HG02970 (cell line): ENCODE measurements around the gene AKAP9.
A peak's percentile ranks its signal among the peaks of the same experiment; 100 is the strongest.
"Not testable (repeated sequence)": the region's sequence is repeated elsewhere in the genome, so short reads cannot be mapped to it uniquely, and the experiment has no call there.

Source experiments
- ATAC-seq: cut with Tn5 transposase; IDR thresholded peaks from one replicate; pipeline ENCODE4 v1.9.1; 2021; ENCODE audit warnings: mild to moderate bottlenecking, moderate library complexity, moderate number of reproducible peaks; ENCODE audit not compliant: unreplicated experiment, low FRiP score

The AKAP9 gene

DNA sequence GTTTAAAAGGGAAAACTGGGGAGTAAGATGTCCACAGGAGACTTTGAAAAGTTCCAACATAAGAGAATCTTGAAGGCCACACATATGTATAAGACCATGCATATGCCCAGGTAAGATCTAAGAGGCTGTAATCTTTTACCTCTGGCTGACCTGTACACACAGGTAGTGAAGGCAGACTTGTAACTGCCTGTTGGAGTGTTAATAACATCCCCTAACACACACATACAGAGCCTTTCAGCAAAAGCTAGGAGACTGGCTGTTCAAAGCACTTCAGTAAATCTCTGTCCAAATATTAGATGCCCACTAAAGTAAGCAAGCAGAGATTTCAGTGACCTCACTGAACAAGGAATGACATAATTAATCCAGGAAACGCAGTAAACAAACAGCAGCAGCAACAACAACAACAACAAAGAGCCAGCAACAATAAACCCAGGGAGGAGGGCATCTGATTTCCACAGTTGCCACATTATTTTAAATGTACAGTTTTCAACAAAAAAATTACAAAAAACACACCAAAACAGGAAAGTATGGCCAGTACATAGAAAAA is 178.6 kb downstream of the AKAP9 start:
- no peak for ATAC-seq

GRCh38 chr7:92121681-92122080 is 181.0 kb downstream of the AKAP9 start:
- no peak for ATAC-seq

DNA sequence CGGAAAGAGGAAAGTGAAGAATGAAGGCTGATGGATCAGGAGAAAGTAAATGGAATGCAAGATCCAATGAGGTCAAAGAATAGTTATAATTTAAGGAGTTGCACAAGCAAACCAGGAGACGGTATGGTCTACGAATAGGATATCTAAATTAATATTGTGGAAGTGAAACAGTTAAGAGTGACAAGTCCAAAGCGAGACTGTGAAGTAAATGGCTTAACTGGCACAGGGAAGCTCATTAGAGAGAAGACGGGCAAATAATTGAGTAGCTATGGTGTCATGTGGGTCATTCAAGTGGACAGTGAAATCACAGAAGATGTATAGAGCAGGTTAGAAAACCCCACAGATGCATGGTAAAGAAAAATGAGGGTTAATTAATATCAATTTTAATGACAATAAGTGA is 190.4 kb downstream of the AKAP9 start:
- no peak for ATAC-seq

- no peak for ATAC-seq
Measured at GRCh38 chr7:92131764-92132330, 191.2 kb downstream of the AKAP9 start.

- no peak for ATAC-seq
Measured at GRCh38 chr7:92133133-92133736, 192.6 kb downstream of the AKAP9 start.

DNA sequence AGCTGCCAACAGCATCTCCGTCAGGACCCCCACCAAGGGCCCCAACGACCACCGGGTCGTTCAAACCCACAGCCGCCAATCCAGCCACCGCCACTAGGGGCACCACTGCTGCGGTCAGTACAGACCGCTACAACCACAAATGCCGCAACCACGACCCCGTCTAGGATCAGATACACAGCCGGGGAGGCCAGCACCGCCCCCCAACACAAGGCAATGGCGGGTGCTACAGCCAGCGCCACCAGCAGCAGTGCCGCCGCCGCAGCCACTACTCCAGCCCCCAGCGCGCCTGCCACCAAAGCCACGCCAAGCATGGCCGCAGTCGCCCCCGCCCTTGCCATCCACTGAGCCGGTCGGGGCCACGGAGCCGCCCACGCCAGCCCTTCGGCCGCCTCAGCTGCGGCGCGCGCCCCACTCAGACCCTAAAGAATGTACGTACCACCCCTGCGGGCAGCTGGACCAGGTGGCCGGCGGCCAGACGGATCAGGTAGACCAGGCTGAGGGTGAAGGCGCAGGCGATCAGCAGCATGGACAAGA is 193.1 kb downstream of the AKAP9 start:
- peak; percentile 34 for ATAC-seq

DNA sequence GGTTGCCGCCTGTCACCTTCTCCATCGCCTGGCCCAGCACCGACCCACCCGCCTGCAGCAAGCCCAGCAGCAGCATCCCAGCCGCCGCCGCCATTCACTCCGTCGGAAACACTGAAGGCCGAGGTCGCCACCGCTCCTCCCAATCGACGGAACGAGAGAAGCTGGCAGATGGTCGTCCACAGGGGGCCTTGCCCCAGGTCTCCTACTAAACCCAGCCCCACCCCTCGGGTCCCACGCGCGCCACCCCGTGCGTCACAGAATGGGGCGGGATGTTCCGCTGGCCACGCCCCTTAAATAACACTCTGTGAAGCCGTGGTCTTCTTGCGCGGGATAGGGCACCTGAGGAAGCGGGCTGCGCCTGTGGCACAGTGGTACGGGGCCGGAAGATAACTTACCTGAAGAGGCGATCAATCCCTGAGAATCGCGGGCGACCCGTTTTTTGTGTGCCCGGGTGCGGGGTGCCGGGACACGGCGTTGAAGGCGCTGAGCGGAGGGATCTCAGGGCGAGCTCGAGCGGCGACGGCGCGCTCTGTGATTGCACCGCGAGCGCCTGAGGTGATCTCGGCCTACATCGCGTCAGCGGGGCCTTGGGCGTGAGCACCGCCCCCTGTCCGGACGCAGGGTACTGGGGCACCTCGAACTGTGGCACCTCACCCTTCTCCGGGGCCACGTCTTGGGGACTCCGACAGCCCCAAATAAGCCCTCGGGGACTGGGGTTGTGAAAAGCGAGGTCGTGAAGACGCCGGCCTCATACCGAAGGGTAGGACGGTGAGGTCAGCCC is 193.8 kb downstream of the AKAP9 start, which contains the start of gene CYP51A1:
CYP51A1 (minus strand) TSS at position 207 of the 781 bp plus-strand sequence; CDS start at position 94, 113 bp downstream.
- peak; percentile 84 for ATAC-seq

DNA sequence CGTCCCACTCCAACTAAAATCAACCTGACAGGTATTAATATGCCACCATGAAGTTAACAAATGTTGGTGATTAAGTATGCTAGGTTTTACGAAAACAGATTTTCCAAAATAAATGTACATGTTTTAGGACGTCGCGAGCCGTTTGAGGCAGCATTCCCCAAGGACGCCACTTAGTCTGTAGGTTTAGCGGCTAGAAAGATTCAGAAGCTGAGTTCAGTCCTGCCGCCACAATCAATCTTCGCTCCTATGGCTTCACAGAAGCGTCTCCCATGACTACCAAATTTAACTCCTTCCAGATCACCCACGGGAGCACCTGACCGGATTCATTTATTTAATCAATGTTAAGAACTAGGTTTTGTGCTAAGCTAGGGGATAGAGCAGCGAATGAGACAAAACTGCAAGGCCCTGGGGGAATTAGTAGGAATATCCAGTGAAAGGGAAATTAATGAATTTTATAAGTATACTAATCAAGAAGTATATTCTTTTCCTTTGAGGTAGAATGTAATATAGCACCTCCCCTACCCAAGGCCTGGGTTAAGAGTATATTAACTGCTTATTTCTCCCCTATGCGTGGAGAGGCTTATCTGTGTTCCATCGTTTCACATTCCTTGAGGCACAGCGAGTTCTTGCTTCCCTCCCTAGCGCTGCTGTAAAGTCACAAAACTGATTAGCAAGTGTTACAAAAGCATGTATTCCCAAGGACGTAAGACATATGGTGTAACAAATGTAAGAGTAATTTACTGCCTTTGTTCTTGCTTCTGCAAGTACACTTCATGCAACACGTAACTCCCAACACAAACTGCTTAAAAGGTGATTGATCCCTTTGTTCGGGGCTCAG is 194.6 kb downstream of the AKAP9 start:
- ATAC-seq = no peak

- no peak for ATAC-seq
Measured at GRCh38 chr7:92137557-92137956, 196.9 kb downstream of the AKAP9 start.

DNA sequence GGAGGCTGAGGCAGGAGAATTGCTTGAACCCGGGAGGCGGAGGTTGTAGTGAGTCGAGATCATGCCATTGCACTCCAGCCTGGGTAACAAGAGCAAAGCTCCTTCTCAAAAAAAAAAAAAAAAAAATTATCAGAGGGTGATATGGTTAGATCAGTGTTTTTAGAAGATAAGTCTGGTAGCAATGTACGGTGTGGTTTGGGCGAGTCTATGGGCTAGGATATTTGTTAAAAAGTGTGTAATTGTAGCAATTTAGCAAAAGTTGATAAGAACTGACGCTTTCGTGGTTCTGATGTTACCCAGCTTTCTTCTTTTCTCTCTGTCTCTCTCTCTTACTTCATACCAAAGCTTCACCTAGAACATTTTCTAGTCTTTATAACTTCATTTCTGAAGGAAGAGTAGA is 200.5 kb downstream of the AKAP9 start:
- ATAC-seq = no peak

DNA sequence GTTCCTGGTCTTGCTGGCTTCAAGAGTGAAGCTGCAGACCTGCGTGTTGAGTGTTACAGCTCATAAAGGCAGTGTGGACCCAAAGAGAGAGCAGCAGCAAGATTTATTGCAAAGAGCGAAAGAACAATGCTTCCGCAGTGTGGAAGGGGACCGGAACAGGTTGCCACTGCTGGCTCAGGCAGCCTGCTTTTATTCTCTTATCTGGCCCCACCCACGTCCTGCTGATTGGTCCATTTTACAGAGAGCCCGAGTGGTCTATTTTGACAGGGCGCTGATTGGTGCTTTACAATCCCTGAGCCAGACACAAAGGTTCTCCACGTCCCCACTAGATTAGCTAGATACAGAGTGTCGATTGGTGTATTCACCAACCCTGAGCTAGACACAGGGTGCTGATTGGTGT is 202.1 kb downstream of the AKAP9 start:
- ATAC-seq = not testable (repeated sequence)

- ATAC-seq = not testable (repeated sequence)
Measured at GRCh38 chr7:92143192-92143880, 202.7 kb downstream of the AKAP9 start.

- no peak for ATAC-seq
Measured at GRCh38 chr7:92149736-92150239, 209.1 kb downstream of the AKAP9 start.

DNA sequence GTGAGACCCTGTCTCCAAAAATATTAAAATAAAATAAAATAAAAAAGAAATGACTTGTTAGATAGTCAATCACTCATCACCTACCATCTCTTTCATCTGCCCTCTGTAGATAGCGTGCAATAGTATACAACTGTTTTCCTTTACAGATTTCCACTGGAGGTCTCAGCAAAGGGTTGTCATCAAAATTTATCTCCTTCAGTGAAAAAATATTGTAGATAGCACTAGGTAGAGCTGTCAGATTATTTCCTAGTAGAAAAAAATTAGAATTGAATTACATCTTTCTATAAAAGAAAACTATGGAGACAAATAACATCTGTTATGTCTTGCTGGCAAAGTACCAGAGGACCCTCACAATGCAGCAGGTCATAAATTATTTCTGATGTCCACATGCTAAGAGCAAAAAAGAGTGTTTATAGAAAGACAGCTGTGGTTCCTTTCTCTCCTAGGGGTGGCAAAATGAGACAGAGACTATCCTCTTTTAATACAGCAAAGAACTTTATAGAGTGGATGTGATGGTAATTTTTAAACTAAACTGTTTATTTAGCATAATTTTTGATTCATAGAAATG is 209.9 kb downstream of the AKAP9 start:
- ATAC-seq = no peak

DNA sequence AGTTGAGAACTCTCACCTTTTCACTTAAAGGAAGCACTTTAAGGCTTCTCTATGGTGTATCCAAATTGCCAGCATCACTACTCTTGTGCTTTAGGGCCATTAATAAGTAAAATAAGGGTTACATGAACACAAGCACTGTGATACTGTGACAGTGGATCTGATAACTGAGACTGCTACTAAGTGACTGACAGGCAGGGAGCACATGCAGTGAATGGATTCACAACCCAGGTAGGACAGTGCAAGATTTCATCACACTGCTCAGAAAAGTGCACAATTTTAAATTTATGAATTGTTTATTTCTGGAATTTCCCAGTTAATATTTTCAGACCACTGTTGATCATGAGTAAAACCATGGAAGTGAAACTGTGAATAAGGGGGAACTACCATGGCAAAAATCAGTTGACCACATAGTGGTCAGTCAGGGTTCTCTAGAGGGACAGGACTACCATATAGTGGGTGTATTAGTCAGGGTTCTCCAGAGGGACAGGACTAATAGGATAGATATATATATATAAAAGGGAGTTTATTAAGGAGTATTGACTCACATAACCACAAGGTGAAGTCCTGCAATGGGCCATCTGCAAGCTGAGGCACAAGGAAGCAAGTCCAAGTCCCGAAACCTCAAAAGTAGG is 214.6 kb downstream of the AKAP9 start:
- no peak for ATAC-seq

GRCh38 chr7:92156990-92157389 is 216.3 kb downstream of the AKAP9 start:
- ATAC-seq = no peak

- no peak for ATAC-seq
Measured at GRCh38 chr7:92158660-92159575, 218.3 kb downstream of the AKAP9 start.
